K562 (cell line): Measurements from ENCODE around the gene DGLUCY. TPM values are rescaled to one million over a fixed set of nuclear protein-coding genes. Genes with fewer than 3 reads are reported as not detected.

ENCODE experiments used
- AFF4 ChIP-seq: sonication (generic); formaldehyde crosslinking; IDR thresholded peaks from 2 replicates; pipeline ENCODE4 v1.8.0; 2023; ENCODE audit warnings: mild to moderate bottlenecking, missing genetic modification reagents
- CC2D1A ChIP-seq: fragments of 450-650 bp; IDR thresholded peaks from 2 replicates; pipeline ENCODE4 v1.6.1; 2017; ENCODE audit warnings: mild to moderate bottlenecking
- CREM ChIP-seq: IDR thresholded peaks from 2 replicates; pipeline ENCODE4 v1.6.1; 2014; ENCODE audit warnings: antibody characterized with exemption, low read depth
- ELF1 ChIP-seq: fragments of 200-800 bp; sonication (Bioruptor generic); IDR thresholded peaks from 2 replicates; pipeline ENCODE4 v1.6.1; 2016; ENCODE audit warnings: missing genetic modification characterization, missing compliant biosample characterization
- ETV1 ChIP-seq: fragments of 450-650 bp; conservative IDR thresholded peaks from 2 replicates; pipeline ENCODE4 v1.6.1; 2016; ENCODE audit warnings: missing genetic modification characterization, control low read depth, low read depth, missing compliant biosample characterization
- NR2C2 ChIP-seq, 2 experiments: fragments of 200-800 bp in 1 of 2; sonication (Bioruptor generic) in 1 of 2; sonication (generic) in 1 of 2; formaldehyde crosslinking in 1 of 2; IDR thresholded peaks; 2 replicates each; pipeline versions ENCODE4 v1.6.1 to v1.8.0; 2016 to 2022; ENCODE audit warnings: mild to moderate bottlenecking in 1 of 2, missing compliant biosample characterization in 1 of 2, missing genetic modification characterization in 1 of 2, missing genetic modification reagents in 1 of 2
- PATZ1 ChIP-seq: fragments of 250-450 bp; sonication (Bioruptor Pico); IDR thresholded peaks from 2 replicates; pipeline ENCODE4 v1.5.0; 2020; ENCODE audit warnings: mild to moderate bottlenecking, borderline replicate concordance
- PHF20 ChIP-seq: fragments of 450-650 bp; IDR thresholded peaks from 2 replicates; pipeline ENCODE4 v1.6.1; 2018; ENCODE audit not compliant: partially characterized antibody
- POU5F1 ChIP-seq: fragments of 150-350 bp; IDR thresholded peaks from 2 replicates; pipeline ENCODE4 v1.6.1; 2014; ENCODE audit warnings: borderline replicate concordance, low read length, low read depth, mild to moderate bottlenecking; ENCODE audit not compliant: partially characterized antibody
- SMARCA5 ChIP-seq: fragments of 450-650 bp; IDR thresholded peaks from 2 replicates; pipeline ENCODE4 v1.6.1; 2016
- TBP ChIP-seq: optimal IDR thresholded peaks from 2 replicates; pipeline ENCODE3; 2011; ENCODE audit warnings: low read depth, low read length, improper control_type of control experiment
- THRAP3 ChIP-seq: fragments of 450-650 bp; IDR thresholded peaks from 2 replicates; pipeline ENCODE4 v1.6.1; 2016; ENCODE audit warnings: mild to moderate bottlenecking, inconsistent platforms, borderline replicate concordance
- ZBED1 ChIP-seq: IDR thresholded peaks from 2 replicates; pipeline ENCODE4 v1.6.1; 2014
- ZNF143 ChIP-seq: sonication (generic); formaldehyde crosslinking; IDR thresholded peaks from 2 replicates; pipeline ENCODE4 v1.9.0; 2022; ENCODE audit warnings: mild to moderate bottlenecking, missing genetic modification reagents
- polyA plus RNA-seq, 8 experiments: library from polyadenylated mRNA; depleted of rRNA in 4 of 8; stranded (reverse) in 5 of 8; unstranded in 3 of 8; fragments of >200 nt; fragmentation: Nextera tagmentation in 2 of 8; fragmentation: Illumina TruSeq in 1 of 8; extraction: Ambion mirVana in 2 of 8; extraction: Trizol in 1 of 8; gene quantifications; 2 replicates each; pipeline versions ENCODE4 v1.2.1 to v1.2.3, GENCODE V29; 2011 to 2014; ENCODE audit warnings: inconsistent platforms in 1 of 8, missing spikeins in 1 of 8
- total RNA-seq, 7 experiments: library from RNA; depleted of rRNA in 6 of 7; stranded (reverse); fragments of >200 nt in 6 of 7; fragmentation: Illumina TruSeq in 2 of 7; extraction: Trizol in 2 of 7; gene quantifications; 2 replicates each; pipeline versions ENCODE4 v1.2.1 to v1.2.3, GENCODE V29; 2011 to 2021; ENCODE audit warnings: low replicate concordance in 1 of 7

DGLUCY gene
- total and polyA plus RNA-seq, 9 of the 15 experiments (the other 6 are each of a cell fraction or from before 2014, with no cell fraction given): 9.9 to 28.4 (median 21.0) TPM

DNA sequence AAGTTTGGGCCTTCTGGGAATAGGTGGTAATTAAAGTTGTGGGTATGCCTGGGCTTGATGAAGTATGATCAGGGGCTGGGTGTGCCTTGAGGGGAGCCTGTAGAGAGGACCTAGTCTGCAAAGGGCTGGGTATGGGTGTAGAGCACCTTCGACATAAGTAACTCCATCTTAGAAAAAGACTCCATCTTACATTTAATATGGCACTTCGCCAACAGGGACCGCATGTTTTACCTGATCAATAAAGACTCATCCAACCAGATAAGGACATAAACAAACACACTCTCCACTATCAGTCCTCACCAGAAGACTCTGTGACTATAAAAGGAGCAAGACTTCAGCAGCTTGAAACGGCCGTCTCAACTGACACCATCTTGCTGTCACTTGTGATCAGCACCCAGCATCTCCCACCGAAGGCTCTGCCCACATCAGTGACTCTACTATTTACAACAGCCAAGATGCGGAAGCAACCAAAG is 154.1 kb downstream of the DGLUCY start (continued):
- TF ChIP-seq THRAP3 (no peak), POU5F1 (no peak), TBP (peak; percentile 44), PATZ1 (CRISPR knock-in tag) (0 out of 2 replicates have a peak, but pooled peaks have one; percentile 59), AFF4 (CRISPR knock-in tag) (no peak), ELF1 (tag) (0 out of 2 replicates have a peak, but pooled peaks have one; percentile 11), ZBED1 (no peak), NR2C2 (CRISPR knock-in tag; IDR thresholded peaks at IDR 0.05) (no peak), NR2C2 (tag; IDR thresholded peaks at IDR 0.05) (peak; percentile 58; the same call in 1 of the 2 replicates), ZNF143 (CRISPR knock-in tag) (no peak), PHF20 (no peak), CREM (peak; percentile 66), CC2D1A (peak; percentile 58; the same call in 1 of the 2 replicates), SMARCA5 (no peak), ETV1 (peak; percentile 61)
